Activated naive CD4-positive, alpha-beta T cell treated with anti-CD3 and anti-CD28 coated beads, Interleukin-2, amount 10 ng/mL, durations not matched to agents 7 days and 5 days (primary cell): ENCODE results near the gene SELENOI.
A peak's percentile ranks its signal among the peaks of the same experiment; 100 is the strongest.
"Not testable (repeated sequence)": the region's sequence is repeated elsewhere in the genome, so short reads cannot be mapped to it uniquely, and the experiment has no call there.

Experiments
- CTCF ChIA-PET: fragments of 350-600 bp; sonication (Branson Sonifier 250); formaldehyde crosslinking; loops from one replicate; lab custom pipeline; 2021; ENCODE audit warnings: antibody characterized with exemption; lab: Charles Lee
- DNase-seq: peaks from one replicate; pipeline ENCODE4 v3.0.0-alpha.2; 2020
- H3K27ac Mint-ChIP-seq: one replicate; pipeline ENCODE4 v1.8.0; 2021; ENCODE audit warnings: mild to moderate bottlenecking, moderate library complexity, mixed read lengths
- H3K27me3 Mint-ChIP-seq: one replicate; pipeline ENCODE4 v1.8.0; 2021; ENCODE audit warnings: mild to moderate bottlenecking, mixed read lengths
- H3K36me3 Mint-ChIP-seq: one replicate; pipeline ENCODE4 v1.8.0; 2021; ENCODE audit warnings: mixed read lengths
- H3K4me1 Mint-ChIP-seq: one replicate; pipeline ENCODE4 v1.8.0; 2021; ENCODE audit warnings: mixed read lengths
- H3K4me3 Mint-ChIP-seq: one replicate; pipeline ENCODE4 v1.8.0; 2021; ENCODE audit warnings: mild to moderate bottlenecking, moderate library complexity, mixed read lengths
- H3K9me3 Mint-ChIP-seq: one replicate; pipeline ENCODE4 v1.8.0; 2021; ENCODE audit warnings: mixed read lengths

Gene SELENOI

GRCh38 chr2:26355038-26355995, 9.4 kb downstream of the SELENOI start:
- Mint-ChIP-seq H3K4me1 (peaks cover 29% of the 10 kb centered on the region), H3K36me3 (peaks cover 20% of the 10 kb centered on the region), H3K27ac (no peak overlapping the region), H3K27me3 (no peaks in the 10 kb centered on the region), H3K9me3 (no peaks in the 10 kb centered on the region), H3K4me3 (no peak overlapping the region)
- no peak for DNase-seq
- CTCF ChIA-PET = interaction anchor here (0.6 kb wide), 2 partner anchors 478 to 1008 kb away, joined by 3 read pairs; no protein-coding TSS in a partner anchor

GRCh38 chr2:26356111-26356510, 10.2 kb downstream of the SELENOI start:
- Mint-ChIP-seq H3K9me3 (no peaks in the 10 kb centered on the region), H3K36me3 (peaks cover 20% of the 10 kb centered on the region), H3K27me3 (no peaks in the 10 kb centered on the region), H3K27ac (no peak overlapping the region), H3K4me1 (peaks cover 31% of the 10 kb centered on the region), H3K4me3 (no peak overlapping the region)
- CTCF ChIA-PET = interaction anchor here (0.6 kb wide), 1 partner anchor 478 kb away, joined by 3 read pairs; no protein-coding TSS in a partner anchor
- no peak for DNase-seq

- no peak overlapping the region for H3K4me3 Mint-ChIP-seq
- no peak overlapping the region for H3K27ac Mint-ChIP-seq
- DNase-seq = no peak
- no peaks in the 10 kb centered on the region for H3K27me3 Mint-ChIP-seq
- H3K4me1 Mint-ChIP-seq = peaks cover 31% of the 10 kb centered on the region
- CTCF ChIA-PET = no interaction called here
- H3K9me3 Mint-ChIP-seq = no peaks in the 10 kb centered on the region
- peaks cover 15% of the 10 kb centered on the region for H3K36me3 Mint-ChIP-seq
Measured at GRCh38 chr2:26356771-26357170, 10.8 kb downstream of the SELENOI start.

- H3K4me1 Mint-ChIP-seq = peaks cover 30% of the 10 kb centered on the region
- peaks cover 10% of the 10 kb centered on the region for H3K36me3 Mint-ChIP-seq
- H3K27me3 Mint-ChIP-seq = no peaks in the 10 kb centered on the region
- no peaks in the 10 kb centered on the region for H3K9me3 Mint-ChIP-seq
- H3K4me3 Mint-ChIP-seq = no peak overlapping the region
- H3K27ac Mint-ChIP-seq = no peak overlapping the region
- CTCF ChIA-PET = no interaction called here
- DNase-seq = no peak
Measured at GRCh38 chr2:26359886-26360473, 14.0 kb downstream of the SELENOI start.

- Mint-ChIP-seq H3K36me3 (peaks cover 13% of the 10 kb centered on the region), H3K9me3 (no peaks in the 10 kb centered on the region), H3K4me1 (peaks cover 19% of the 10 kb centered on the region), H3K27ac (no peak overlapping the region), H3K4me3 (no peak overlapping the region), H3K27me3 (no peaks in the 10 kb centered on the region)
- CTCF ChIA-PET = no interaction called here
- no peak for DNase-seq
Measured at GRCh38 chr2:26363323-26363722, 17.4 kb downstream of the SELENOI start.

GRCh38 chr2:26363958-26364357, 18.0 kb downstream of the SELENOI start:
- Mint-ChIP-seq H3K27ac (no peak overlapping the region), H3K9me3 (no peaks in the 10 kb centered on the region), H3K36me3 (peaks cover 15% of the 10 kb centered on the region), H3K4me1 (peaks cover 19% of the 10 kb centered on the region), H3K27me3 (no peaks in the 10 kb centered on the region), H3K4me3 (no peak overlapping the region)
- no peak for DNase-seq
- CTCF ChIA-PET = interaction anchor here (1.2 kb wide), 1 partner anchor 10 kb away, joined by 3 read pairs; no protein-coding TSS in a partner anchor

GRCh38 chr2:26364669-26365068, 18.7 kb downstream of the SELENOI start:
- no peaks in the 10 kb centered on the region for H3K9me3 Mint-ChIP-seq
- peaks cover 14% of the 10 kb centered on the region for H3K4me1 Mint-ChIP-seq
- H3K27ac Mint-ChIP-seq = no peak overlapping the region
- H3K27me3 Mint-ChIP-seq = no peaks in the 10 kb centered on the region
- peaks cover 19% of the 10 kb centered on the region for H3K36me3 Mint-ChIP-seq
- DNase-seq = no peak
- no peak overlapping the region for H3K4me3 Mint-ChIP-seq
- CTCF ChIA-PET = interaction anchor here (1.2 kb wide), 1 partner anchor 9 kb away, joined by 3 read pairs; no protein-coding TSS in a partner anchor

- H3K4me1 Mint-ChIP-seq = peaks cover 10% of the 10 kb centered on the region
- H3K4me3 Mint-ChIP-seq = no peak overlapping the region
Measured at GRCh38 chr2:26366957-26367356, 21.0 kb downstream of the SELENOI start.

GRCh38 chr2:26369664-26370063, 23.7 kb downstream of the SELENOI start:
- H3K27ac Mint-ChIP-seq, H3K27me3 Mint-ChIP-seq, H3K4me1 Mint-ChIP-seq, H3K9me3 Mint-ChIP-seq, CTCF ChIA-PET, H3K4me3 Mint-ChIP-seq, DNase-seq: not testable (repeated sequence)
- peaks cover 42% of the 10 kb centered on the region for H3K36me3 Mint-ChIP-seq

More at GRCh38 chr2:26366957-26367356, 21.0 kb downstream of the SELENOI start:
- DNase-seq = no peak
- H3K27ac Mint-ChIP-seq = no peak overlapping the region
- no peaks in the 10 kb centered on the region for H3K27me3 Mint-ChIP-seq
- H3K36me3 Mint-ChIP-seq = peaks cover 26% of the 10 kb centered on the region
- no peaks in the 10 kb centered on the region for H3K9me3 Mint-ChIP-seq
- CTCF ChIA-PET = no interaction called here

- H3K4me1 Mint-ChIP-seq, CTCF ChIA-PET, H3K4me3 Mint-ChIP-seq, H3K27ac Mint-ChIP-seq, H3K9me3 Mint-ChIP-seq, H3K27me3 Mint-ChIP-seq, DNase-seq: not testable (repeated sequence)
- peaks cover 48% of the 10 kb centered on the region for H3K36me3 Mint-ChIP-seq
Measured at GRCh38 chr2:26370909-26371308, 25.0 kb downstream of the SELENOI start.

GRCh38 chr2:26376799-26377198, 30.9 kb downstream of the SELENOI start:
- Mint-ChIP-seq H3K9me3 (no peaks in the 10 kb centered on the region), H3K27ac (peak overlapping the region; percentile 88), H3K4me3 (no peak overlapping the region), H3K27me3 (no peaks in the 10 kb centered on the region), H3K36me3 (peaks cover 49% of the 10 kb centered on the region), H3K4me1 (peaks cover 33% of the 10 kb centered on the region)
- CTCF ChIA-PET = interaction anchor here (0.7 kb wide), 1 partner anchor 20 kb away, joined by 3 read pairs; no protein-coding TSS in a partner anchor
- DNase-seq = no peak

- Mint-ChIP-seq H3K4me1 (peaks cover 32% of the 10 kb centered on the region), H3K27ac (peak overlapping the region; percentile 26), H3K36me3 (peaks cover 37% of the 10 kb centered on the region), H3K9me3 (no peaks in the 10 kb centered on the region), H3K27me3 (no peaks in the 10 kb centered on the region), H3K4me3 (no peak overlapping the region)
- CTCF ChIA-PET = no interaction called here
- DNase-seq = no peak
Measured at GRCh38 chr2:26380281-26380680, 34.3 kb downstream of the SELENOI start.

GRCh38 chr2:26382564-26382963, 36.6 kb downstream of the SELENOI start:
- H3K27me3 Mint-ChIP-seq = no peaks in the 10 kb centered on the region
- H3K4me1 Mint-ChIP-seq = peaks cover 16% of the 10 kb centered on the region
- no peak for DNase-seq
- peaks cover 37% of the 10 kb centered on the region for H3K36me3 Mint-ChIP-seq
- H3K9me3 Mint-ChIP-seq = no peaks in the 10 kb centered on the region
- H3K4me3 Mint-ChIP-seq = no peak overlapping the region
- H3K27ac Mint-ChIP-seq = no peak overlapping the region
- CTCF ChIA-PET = interaction anchor here (0.6 to 1.0 kb wide), 2 partner anchors 10 to 697 kb away, joined by 3 read pairs; no protein-coding TSS in a partner anchor

- Mint-ChIP-seq H3K36me3 (peaks cover 30% of the 10 kb centered on the region), H3K27ac (no peak overlapping the region), H3K4me3 (no peak overlapping the region), H3K4me1 (peaks cover 3% of the 10 kb centered on the region), H3K27me3 (no peaks in the 10 kb centered on the region), H3K9me3 (no peaks in the 10 kb centered on the region)
- no peak for DNase-seq
- CTCF ChIA-PET = no interaction called here
Measured at GRCh38 chr2:26384183-26384582, 38.2 kb downstream of the SELENOI start.
